ENCODE measurements around the gene ZNF354C. TPM values are rescaled to one million over a fixed set of nuclear protein-coding genes. Genes with fewer than 3 reads are reported as not detected.

ZNF354C gene
- total RNA-seq, 1 donor: 8.6 TPM

DNA sequence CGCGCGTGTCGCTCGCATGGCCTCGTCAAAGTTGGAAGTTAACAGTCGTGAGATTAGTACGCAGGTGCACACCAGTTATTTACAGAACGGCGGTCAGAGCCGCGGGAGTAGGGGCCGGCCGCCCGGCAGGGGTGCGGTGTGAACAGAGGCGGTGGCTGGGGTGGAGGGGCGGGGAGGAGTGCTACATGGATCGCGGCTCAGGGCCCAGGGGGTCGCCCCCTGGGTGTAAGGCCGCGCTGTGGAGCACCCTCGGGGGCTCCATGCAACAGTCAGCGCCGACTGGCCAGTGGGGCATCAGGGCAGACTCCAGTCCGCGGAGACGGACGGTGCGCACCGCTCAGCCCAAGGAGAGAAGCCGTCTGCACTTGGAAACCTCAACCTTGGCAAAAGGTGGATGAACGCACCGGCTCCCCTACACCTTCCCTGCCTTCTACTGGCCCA, 60.3 kb downstream of the ZNF354C start:
- no peak overlapping the region for H3K4me3 ChIP-seq (ENCODE audit: low read depth, low read length)
- TF ChIP-seq, protein P1, sequence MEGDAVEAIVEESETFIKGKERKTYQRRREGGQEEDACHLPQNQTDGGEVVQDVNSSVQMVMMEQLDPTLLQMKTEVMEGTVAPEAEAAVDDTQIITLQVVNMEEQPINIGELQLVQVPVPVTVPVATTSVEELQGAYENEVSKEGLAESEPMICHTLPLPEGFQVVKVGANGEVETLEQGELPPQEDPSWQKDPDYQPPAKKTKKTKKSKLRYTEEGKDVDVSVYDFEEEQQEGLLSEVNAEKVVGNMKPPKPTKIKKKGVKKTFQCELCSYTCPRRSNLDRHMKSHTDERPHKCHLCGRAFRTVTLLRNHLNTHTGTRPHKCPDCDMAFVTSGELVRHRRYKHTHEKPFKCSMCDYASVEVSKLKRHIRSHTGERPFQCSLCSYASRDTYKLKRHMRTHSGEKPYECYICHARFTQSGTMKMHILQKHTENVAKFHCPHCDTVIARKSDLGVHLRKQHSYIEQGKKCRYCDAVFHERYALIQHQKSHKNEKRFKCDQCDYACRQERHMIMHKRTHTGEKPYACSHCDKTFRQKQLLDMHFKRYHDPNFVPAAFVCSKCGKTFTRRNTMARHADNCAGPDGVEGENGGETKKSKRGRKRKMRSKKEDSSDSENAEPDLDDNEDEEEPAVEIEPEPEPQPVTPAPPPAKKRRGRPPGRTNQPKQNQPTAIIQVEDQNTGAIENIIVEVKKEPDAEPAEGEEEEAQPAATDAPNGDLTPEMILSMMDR (IDR thresholded peaks at IDR 0.05; ENCODE audit: insufficient read depth, low read length): no peak
- DNase-seq (ENCODE audit: low read depth): no peak

DNA sequence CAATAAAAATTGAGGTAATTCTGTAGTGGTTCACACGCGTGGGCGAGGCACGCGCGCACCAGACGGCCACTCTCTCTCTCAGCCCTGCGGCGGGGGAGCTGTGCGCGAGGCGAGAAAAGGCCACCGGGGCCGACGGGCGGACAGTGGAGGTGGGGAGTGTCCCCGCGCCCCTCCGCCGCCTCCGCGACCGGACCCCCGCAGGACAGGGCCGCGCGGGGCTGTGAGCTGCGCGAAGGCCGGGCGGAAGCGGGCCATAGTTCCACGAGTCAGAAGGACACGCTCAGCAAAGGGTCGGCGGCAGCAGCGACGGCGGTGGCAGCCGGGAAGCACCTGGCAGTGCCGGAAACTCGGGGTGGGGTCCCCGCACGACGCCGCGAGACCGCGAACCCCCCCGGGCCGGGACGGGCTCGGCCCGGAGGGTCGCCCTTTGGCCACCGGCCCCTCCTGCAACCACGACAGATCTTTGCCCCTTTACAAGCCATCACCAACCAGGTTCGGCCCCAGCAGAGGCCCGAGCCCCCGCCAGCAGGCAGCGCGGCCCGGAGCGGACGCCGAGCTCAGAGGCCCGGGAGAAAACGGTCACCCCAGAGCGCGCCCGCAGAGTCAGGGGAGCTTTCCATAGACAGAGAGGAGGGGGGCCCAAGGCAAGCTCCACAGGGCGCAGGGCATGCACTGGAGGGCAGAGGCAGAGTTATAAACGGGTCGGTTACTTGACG, 60.9 kb downstream of the ZNF354C start:
- TF ChIP-seq, protein P1 (IDR thresholded peaks at IDR 0.05; ENCODE audit: insufficient read depth, low read length): no peak
- DNase-seq (ENCODE audit: low read depth): no peak

DNA sequence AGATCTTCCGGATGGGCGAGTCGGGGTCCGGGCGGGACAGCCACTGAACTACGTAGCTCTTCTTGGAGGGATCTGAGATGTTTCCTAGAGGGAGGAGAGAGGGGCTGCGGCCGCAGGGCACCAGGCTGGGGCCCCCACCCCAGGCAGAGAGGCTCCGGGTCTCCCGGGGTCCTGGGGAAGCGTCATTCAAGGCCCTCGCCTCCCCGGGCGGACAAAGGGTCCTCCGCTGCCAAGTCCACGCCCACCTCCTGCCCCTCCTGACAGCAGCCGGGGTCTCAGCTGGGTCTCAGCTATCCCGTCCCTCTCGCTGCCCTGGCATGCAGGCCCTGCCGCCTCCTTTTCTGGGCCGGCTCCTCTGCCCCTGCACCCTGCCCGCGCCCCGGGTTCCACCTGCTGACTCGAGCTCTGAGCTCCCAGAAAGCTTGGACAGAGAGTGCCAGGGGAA, 61.5 kb downstream of the ZNF354C start:
- H3K4me3 ChIP-seq (ENCODE audit: low read depth, low read length): no peak overlapping the region
- DNase-seq (ENCODE audit: low read depth): no peak
- TF ChIP-seq, protein P1 (IDR thresholded peaks at IDR 0.05; ENCODE audit: insufficient read depth, low read length): no peak

More for the DNA sequence above, 60.9 kb downstream of the ZNF354C start:
- H3K4me3 ChIP-seq (ENCODE audit: low read depth, low read length): no peak overlapping the region

DNA sequence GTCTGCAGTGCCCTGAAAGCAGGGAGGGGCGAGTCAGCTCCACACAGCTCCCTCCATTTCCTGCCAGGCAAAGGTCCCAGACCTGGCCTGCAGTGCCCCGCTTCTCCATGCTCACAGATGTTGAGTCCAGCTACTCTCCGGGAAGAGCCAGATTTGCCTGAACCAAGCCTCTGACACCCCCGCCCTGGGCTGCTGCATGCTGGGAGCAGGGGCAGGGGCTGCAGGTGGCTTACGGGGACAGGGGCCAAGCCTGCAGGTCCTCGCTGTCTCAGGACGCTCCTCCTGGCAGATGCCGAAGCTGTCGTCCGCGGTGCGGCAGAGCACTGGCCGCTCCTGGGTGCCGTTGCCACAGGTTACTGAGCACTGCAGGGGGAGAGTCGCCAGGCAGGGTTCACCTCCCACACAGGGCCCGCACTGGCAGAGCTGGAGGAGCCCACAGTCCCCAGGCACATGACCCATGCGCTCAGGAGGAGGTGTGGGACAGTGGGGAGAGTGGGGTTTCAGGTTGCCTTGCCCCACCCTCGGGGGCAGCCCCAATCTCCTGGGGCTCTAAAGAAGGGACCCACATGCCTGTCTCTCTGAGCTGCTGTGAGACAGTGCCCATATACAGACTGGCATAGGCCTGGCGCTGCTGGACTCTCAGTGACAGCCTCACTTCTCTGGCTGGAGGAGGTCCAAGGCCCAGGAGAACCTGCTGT, 62.4 kb downstream of the ZNF354C start:
- no peak overlapping the region for H3K4me3 ChIP-seq (ENCODE audit: low read depth, low read length)
- DNase-seq (ENCODE audit: low read depth): no peak
- TF ChIP-seq, protein P1 (IDR thresholded peaks at IDR 0.05; ENCODE audit: insufficient read depth, low read length): no peak

DNA sequence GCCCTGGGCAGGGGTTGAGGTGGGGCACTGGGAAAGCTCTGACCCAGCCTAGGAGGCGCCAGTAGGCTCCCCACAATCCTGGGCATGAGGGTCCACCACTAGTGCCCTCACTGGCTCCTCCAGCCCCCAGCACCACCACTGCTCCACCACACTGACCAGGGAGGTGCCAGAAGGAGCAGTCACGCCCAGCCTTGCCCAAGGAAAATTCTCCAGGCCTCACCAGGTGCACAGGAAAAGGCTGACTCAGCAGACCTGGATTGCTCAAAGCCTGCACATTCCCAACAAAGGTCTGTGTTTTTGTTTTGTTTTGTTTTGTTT, 62.9 kb downstream of the ZNF354C start:
- DNase-seq (ENCODE audit: low read depth): no peak
- no peak overlapping the region for H3K4me3 ChIP-seq (ENCODE audit: low read depth, low read length)
- TF ChIP-seq, protein P1 (IDR thresholded peaks at IDR 0.05; ENCODE audit: insufficient read depth, low read length): no peak

DNA sequence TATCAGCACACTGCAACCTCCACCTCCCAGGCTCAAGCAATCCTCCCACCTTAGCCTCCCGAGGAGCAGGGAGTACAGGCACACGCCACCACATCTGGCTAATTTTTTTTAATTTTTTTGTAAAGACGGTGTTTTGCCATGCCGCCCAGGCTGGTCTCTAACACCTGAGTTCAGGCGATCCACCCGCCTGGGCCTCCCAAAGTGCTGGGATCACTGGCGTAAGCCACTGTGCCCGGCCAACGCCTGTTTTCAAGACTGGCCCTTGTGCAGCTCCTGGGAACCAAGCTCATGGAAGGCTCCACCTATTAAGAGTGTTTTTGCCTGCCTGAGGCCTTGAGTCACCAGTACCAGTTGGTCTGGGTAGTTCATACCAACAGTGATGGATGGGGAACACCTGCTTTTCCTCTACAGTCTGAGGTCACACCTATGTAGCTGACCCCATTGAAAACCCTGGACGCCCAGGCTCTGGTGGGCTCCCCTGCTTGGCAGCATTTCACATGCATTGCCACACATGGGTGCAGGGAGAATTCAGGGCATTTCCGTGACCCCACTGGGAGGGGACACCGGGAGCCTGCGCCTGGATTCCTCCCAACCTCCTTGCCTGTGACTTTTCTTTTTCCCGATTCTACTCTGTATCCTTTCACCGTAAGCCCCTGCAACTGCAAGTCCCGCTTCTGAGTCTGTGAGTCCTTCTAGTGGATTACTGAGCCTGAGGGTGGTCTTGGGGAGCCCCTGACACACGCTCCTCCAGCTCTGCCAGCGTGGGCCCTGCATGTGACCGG, 63.5 kb downstream of the ZNF354C start:
- no peak for DNase-seq (ENCODE audit: low read depth)
- no peak overlapping the region for H3K4me3 ChIP-seq (ENCODE audit: low read depth, low read length)
- TF ChIP-seq, protein P1 (IDR thresholded peaks at IDR 0.05; ENCODE audit: insufficient read depth, low read length): no peak

All from fibroblast of the aortic adventitia (primary cell).